NCI-H2107 treated with DMSO at 0.1 percent for 48 hours (cell line): ENCODE results near the gene CHRNA10.

ENCODE experiments used
- DNase-seq: peaks from one replicate; lab custom pipeline; 2025; ENCODE audit not compliant: unreplicated experiment; lab: John Stamatoyannopoulos, UW

Gene CHRNA10

GRCh38 chr11:3671334-3672254 lies at the start of gene CHRNA10:
Gene CHRNA10 (minus strand): TSS chr11:3671384. CDS start chr11:3671312, 72 bp downstream.
- peak; percentile 14 for DNase-seq

GRCh38 chr11:3712274-3712673 lies 41.1 kb upstream of the CHRNA10 start:
- no peak for DNase-seq

GRCh38 chr11:3710485-3711259 lies 39.5 kb upstream of the CHRNA10 start:
- no peak for DNase-seq

- DNase-seq = peak; percentile 80
Observed at GRCh38 chr11:3709977-3710376, 38.8 kb upstream of the CHRNA10 start.

GRCh38 chr11:3707176-3707575 lies 36.0 kb upstream of the CHRNA10 start:
- DNase-seq = no peak

- no peak for DNase-seq
Observed at GRCh38 chr11:3703383-3703782, 32.2 kb upstream of the CHRNA10 start.

GRCh38 chr11:3700910-3701309 lies 29.7 kb upstream of the CHRNA10 start:
- DNase-seq = no peak

- DNase-seq = no peak
Observed at GRCh38 chr11:3700410-3700809, 29.2 kb upstream of the CHRNA10 start.

GRCh38 chr11:3686751-3687150 lies 15.6 kb upstream of the CHRNA10 start:
- no peak for DNase-seq

- DNase-seq = no peak
Observed at GRCh38 chr11:3685923-3686322, 14.7 kb upstream of the CHRNA10 start.

GRCh38 chr11:3684819-3685172 lies 13.6 kb upstream of the CHRNA10 start:
- DNase-seq = no peak

- DNase-seq = no peak
Observed at GRCh38 chr11:3684129-3684818, 13.1 kb upstream of the CHRNA10 start.

GRCh38 chr11:3683039-3683438 lies 11.9 kb upstream of the CHRNA10 start:
- no peak for DNase-seq

GRCh38 chr11:3679077-3679476 lies 7.9 kb upstream of the CHRNA10 start:
- DNase-seq = no peak

GRCh38 chr11:3675971-3676370 lies 4.8 kb upstream of the CHRNA10 start:
- no peak for DNase-seq

- DNase-seq = no peak
Observed at GRCh38 chr11:3674189-3674588, 3.0 kb upstream of the CHRNA10 start.

- no peak for DNase-seq
Observed at GRCh38 chr11:3669742-3670183, 1.4 kb downstream of the CHRNA10 start.

GRCh38 chr11:3669128-3669527 lies 2.1 kb downstream of the CHRNA10 start:
- DNase-seq = no peak

- DNase-seq = no peak
Observed at GRCh38 chr11:3667149-3668035, 3.8 kb downstream of the CHRNA10 start.

- DNase-seq = no peak
Observed at GRCh38 chr11:3666023-3666530, 5.1 kb downstream of the CHRNA10 start.
